Activated CD8-positive, alpha-beta memory T cell treated with anti-CD3 and anti-CD28 coated beads, Interleukin-2, amount 50 U/mL, for 24 hours (primary cell): ENCODE measurements around the gene PTPA.
A peak's percentile ranks its signal among the peaks of the same experiment; 100 is the strongest.
"Not testable (repeated sequence)": the region's sequence is repeated elsewhere in the genome, so short reads cannot be mapped to it uniquely, and the experiment has no call there.

Source experiments
- DNase-seq: peaks from one replicate; pipeline ENCODE4 v3.0.0-alpha.2; 2020; ENCODE audit errors: extremely low read depth

Gene PTPA

GRCh38 chr9:129154866-129155477, 43.8 kb downstream of the PTPA start:
- no peak for DNase-seq

- DNase-seq: no peak
Observed at GRCh38 chr9:129156163-129156562, 44.9 kb downstream of the PTPA start.

DNA sequence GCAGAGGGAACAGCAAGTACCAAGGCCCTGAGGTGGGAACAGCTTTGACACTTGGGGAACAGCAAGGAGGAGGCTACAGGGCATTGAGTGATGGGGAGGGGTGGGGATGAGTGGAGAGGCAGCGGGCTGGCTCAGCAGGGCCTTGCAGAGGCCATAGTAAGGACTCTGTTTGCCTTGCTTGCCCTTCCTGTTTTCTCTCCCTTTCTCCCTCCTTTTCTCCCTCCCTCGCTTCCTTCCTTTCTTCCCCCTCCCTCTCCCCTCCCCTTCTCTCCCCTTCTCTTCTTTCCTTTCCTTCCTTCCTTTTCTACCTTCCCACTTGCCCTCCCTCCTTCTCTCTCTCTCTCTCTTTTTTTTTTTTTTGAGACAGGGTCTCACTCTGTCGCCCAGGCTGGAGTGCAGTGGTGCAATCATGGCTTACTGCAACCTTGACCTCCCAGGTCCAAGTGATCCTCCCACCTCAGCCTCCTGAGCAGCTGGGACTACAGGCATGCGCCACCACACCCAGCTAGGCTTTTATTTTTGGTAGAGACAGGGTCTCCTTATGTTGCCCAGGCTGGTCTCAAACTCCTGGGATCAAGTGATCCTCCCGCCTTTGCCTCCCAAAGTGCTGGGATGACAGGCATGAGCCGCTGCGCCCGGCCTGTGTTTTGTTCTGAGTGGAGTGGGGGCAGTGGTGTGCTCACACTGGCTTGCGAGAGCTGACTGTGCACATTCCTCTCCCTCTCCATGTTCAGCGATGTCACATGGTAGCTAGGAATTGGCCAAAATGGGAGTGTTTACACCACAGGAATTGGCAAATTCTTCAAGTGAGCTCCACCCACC, 49.7 kb downstream of the PTPA start:
- no peak for DNase-seq

GRCh38 chr9:129161534-129161837, 50.3 kb downstream of the PTPA start:
- no peak for DNase-seq

- no peak for DNase-seq
Observed at GRCh38 chr9:129162497-129163197, 51.4 kb downstream of the PTPA start.

- DNase-seq: not testable (repeated sequence)
Observed at GRCh38 chr9:129163198-129163670, 52.0 kb downstream of the PTPA start.

- no peak for DNase-seq
Observed at GRCh38 chr9:129163753-129164152, 52.5 kb downstream of the PTPA start.

DNA sequence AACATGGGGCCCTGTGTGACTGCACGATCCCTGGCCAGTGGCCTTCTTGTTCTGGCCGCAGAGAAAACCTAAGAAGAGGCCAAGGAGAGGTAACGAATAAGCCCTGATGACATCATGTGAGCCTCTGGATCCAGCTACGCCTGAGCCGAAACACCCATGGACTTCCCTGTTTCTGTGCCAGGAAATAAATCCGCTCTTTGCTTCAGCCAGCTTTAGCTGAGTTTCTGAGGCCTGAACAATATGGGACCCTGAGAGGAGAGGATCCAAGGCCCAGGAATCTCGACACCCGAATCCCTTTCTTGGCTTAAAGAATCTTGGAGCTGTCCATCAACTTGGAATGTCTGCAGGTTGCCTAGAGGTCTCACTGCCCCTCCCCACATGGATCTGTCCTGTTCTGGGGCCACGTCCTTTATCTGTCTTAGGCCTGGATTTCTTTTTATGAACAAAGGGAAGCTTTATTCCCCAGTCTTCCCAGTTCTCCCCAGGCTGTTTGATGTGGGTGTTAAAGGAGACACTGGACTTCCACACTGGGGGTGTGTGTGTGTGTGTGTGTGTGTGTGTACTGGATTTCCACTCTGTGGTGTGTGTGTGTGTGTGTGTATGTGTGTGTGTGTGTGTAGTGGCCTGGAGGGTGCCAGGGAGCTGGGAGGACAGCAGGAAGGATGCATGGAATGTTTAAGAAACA, 53.2 kb downstream of the PTPA start:
- DNase-seq: no peak

DNA sequence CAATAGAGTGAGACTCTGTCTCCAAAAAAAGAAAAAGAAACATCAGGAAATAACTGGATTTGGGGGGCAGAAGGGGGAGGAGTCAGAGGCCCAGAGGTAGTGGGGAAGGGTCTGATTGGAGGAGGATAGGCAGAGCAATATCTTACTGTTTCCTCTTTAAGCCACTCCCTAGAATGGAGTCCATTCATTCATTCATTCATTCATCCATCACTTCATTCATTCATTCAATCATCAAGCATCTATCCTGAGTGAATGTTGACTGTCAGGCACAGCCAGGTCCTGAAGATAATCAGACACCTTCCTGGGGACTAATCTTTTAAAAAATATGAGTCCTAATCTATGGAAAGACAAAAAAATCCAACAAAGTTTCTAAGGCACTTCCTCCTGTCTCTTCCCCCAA, 54.0 kb downstream of the PTPA start:
- no peak for DNase-seq

DNA sequence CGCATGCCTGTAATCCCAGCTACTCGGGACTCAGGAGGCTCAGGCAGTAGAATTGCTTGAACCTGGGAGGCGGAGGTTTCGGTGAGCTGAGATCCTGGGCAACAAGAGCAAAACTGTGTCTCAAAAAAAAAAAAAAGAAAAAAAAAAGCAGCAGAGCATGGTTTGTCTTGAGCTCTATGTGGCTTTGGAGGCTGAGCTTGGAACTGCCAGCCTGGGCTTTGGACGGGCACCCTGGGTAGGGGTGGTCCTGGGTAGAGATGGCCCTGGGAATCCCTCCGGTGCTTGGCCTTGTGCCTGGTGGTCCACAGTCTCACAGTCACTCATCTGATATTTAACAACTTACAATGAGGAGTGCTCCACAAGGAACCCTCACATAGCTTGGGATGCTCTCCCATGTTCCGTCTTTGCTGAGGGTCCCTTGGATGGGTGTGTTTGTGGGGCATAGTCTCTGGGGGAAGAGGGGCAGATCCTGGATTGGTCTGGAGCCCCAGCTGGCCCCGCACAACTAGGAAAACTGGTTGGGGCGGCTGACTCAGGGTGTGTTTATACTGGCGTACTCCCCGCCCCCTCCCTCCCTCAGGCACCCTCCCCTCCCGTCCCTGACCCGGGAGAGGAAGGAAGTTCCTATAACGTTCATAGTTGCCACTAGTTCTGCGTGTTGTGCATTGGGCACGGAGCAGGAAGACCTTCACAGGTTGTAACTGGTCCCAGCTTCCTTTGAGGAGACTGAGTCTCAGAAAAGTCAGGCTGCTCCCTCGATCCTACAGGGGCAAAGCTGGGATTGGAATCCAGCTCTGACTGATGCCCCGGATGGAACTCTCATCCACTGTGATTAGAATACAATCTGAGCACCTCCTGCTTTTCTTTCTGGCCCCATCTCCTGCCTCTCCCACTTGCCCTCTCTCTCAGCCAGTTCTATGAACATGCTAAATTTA, 55.7 kb downstream of the PTPA start:
- no peak for DNase-seq

GRCh38 chr9:129170229-129170628, 59.0 kb downstream of the PTPA start:
- DNase-seq: no peak

DNA sequence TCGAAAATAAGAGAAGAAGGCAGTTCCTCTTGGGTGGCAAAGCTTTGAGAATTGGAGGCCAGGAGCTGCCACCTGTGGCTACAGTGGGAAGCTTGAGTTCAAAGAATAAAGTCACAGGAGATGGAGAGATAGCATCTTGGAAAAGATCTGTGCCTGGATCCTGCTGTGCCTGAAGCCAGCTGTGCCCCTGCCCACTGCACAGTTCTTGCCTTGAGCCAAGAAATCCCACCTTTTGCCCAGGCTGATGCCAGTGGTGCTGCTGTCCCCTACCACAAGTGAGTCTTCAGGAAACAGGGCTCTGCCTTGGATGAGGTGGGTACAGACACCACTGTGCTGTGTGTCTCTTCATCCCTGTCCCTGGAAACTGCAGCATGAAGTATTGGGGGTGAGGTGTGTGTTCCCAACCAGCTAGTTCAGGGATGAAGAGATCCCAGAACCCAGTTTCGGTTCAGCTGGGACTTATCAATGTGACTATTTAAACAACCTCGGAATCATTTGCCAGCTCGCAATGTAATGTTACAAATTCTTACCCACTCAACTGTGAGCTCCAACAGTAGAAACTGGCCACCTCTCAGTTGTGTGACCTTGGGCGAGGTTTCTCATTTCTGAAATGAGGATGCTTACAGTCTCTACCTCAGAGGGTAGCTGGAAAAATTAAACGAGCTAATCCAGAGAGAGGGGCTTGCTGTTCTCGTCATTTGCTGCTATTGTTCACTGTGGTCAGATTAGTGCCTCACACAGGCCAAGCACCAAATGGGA, 61.0 kb downstream of the PTPA start:
- no peak for DNase-seq

DNA sequence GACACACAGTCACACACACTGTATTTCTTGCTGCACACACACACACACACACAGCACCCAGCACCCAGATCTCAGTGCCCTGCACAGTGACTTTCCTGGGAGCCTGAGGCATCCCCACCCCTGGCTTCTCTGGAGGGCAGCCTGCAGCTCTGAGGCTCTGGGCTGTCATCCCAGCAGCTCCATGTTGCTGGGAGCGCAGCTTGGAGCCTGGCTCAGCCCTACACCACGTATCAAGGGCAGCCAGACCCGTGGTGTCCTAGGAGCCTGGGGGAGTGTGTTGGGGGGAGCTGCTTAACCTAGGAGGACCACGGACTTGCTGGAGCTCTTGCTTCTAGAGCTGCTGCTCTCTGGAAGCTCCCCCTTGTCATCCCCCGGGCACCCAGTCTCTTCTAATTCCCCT, 61.6 kb downstream of the PTPA start:
- no peak for DNase-seq

- DNase-seq: no peak
Observed at GRCh38 chr9:129173296-129174101, 62.3 kb downstream of the PTPA start.

DNA sequence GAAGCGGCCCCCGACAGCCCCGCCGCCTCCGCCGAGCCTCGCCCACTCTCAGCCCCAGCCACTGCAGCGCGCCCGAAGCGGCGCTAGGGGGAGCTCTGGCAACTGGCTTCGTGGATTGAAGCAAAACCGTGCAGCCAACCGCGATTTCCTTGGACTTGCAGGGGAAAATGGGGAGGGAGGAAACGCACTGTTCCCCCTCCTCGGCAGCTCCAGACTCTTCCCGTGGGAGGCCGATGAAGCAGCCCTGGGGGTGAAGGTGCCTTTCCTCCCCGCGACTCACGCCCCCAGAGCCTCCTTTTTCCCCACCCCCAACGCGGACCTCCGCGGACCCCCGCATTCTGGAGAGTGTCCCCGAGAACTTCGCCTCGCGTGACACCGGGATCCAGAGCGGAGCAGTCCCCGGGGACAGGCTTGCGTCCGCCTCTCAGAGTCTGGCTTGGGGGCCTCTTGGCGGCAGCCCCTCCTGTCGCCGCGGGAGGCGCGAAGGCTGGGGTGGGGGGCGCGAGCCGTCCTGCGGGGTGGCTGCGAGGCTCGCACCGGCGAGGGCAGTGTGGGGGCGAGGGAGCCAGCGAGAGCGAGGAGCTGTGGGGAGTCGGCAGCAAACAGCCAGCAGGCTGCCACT, 63.0 kb downstream of the PTPA start:
- DNase-seq: peak; percentile 39

DNA sequence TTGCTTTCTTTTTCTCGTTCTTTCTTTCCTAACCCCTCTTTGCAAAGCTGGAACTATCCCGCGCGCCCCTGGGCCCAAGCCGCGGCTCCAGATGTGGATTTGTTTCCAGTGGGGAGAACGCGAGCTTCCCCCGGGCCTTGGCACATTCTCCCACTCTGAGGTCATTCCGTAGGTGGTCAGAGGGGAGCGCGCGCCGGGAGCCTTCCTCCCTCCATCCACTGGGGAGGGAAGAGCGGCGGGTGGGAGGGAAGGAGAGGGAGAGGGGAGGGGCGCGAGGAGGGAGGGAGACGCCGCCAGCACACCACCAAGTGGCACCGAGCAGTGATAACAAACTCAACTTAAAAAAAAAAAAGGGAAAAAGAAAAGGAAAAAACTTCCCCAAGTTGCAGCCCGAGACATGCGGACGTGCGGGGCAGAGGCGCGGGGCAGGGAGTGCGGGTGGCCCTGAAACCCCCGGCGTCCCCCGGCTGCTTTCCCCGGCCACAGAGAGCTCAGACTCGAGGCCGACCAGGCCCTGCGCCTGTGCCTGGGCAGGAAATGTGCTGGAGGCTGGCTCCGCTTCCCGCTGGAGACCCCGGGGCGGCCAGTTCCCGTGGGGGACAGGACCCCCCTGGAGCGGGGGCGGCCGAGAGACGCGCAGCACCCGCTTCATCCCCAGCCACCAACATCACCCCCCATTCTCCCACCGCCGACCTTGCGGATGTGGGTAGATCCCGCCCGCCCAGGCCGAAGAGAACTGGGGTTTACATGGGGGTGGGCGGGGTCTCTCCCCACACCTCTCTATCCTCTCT, 63.7 kb downstream of the PTPA start:
- DNase-seq: no peak

GRCh38 chr9:129175515-129175824, 64.3 kb downstream of the PTPA start:
- no peak for DNase-seq

- DNase-seq: no peak
Observed at GRCh38 chr9:129175825-129176633, 64.8 kb downstream of the PTPA start.
